HEK293 (cell line): ENCODE data around the gene SFXN3.

Source experiments
- EGR2 ChIP-seq: fragments of 450-650 bp; formaldehyde crosslinking; IDR thresholded peaks from 2 replicates; pipeline ENCODE4 v1.5.1; 2016; ENCODE audit warnings: low read depth, missing biosample characterization, missing genetic modification characterization
- KLF10 ChIP-seq: fragments of 450-650 bp; IDR thresholded peaks from 2 replicates; pipeline ENCODE4 v1.5.1; 2018; ENCODE audit warnings: missing biosample characterization, mild to moderate bottlenecking, missing genetic modification characterization
- KLF7 ChIP-seq: fragments of 450-650 bp; formaldehyde crosslinking; IDR thresholded peaks from 2 replicates; pipeline ENCODE4 v1.5.1; 2016; ENCODE audit warnings: missing biosample characterization, missing genetic modification characterization, borderline replicate concordance
- ZNF138 ChIP-seq: fragments of 450-650 bp; formaldehyde crosslinking; IDR thresholded peaks from 2 replicates; pipeline ENCODE4 v1.5.1; 2016; ENCODE audit warnings: missing biosample characterization, missing genetic modification characterization, borderline replicate concordance
- ZNF146 ChIP-seq: fragments of 450-650 bp; formaldehyde crosslinking; IDR thresholded peaks from 2 replicates; pipeline ENCODE4 v1.5.1; 2016; ENCODE audit warnings: missing biosample characterization, missing genetic modification characterization
- ZNF335 ChIP-seq: fragments of 450-650 bp; formaldehyde crosslinking; conservative IDR thresholded peaks from 2 replicates; pipeline ENCODE4 v1.5.1; 2016; ENCODE audit warnings: missing biosample characterization, missing genetic modification characterization
- ZNF341 ChIP-seq: fragments of 450-650 bp; formaldehyde crosslinking; IDR thresholded peaks from 2 replicates; pipeline ENCODE4; 2016; ENCODE audit warnings: low read depth, missing biosample characterization, missing genetic modification characterization
- ZNF677 ChIP-seq: fragments of 450-650 bp; IDR thresholded peaks from 2 replicates; pipeline ENCODE4 v1.5.0; 2018; ENCODE audit warnings: missing biosample characterization, mild to moderate bottlenecking, missing genetic modification characterization, moderate library complexity
- ZNF785 ChIP-seq: fragments of 450-650 bp; formaldehyde crosslinking; IDR thresholded peaks from 2 replicates; pipeline ENCODE4 v1.5.1; 2016; ENCODE audit warnings: missing biosample characterization, missing genetic modification characterization
- ZSCAN23 ChIP-seq: fragments of 450-650 bp; formaldehyde crosslinking; IDR thresholded peaks from 2 replicates; pipeline ENCODE4 v1.5.1; 2016; ENCODE audit warnings: missing biosample characterization, missing genetic modification characterization
- TF ChIP-seq, protein P1 (sequence below): fragments of 450-650 bp; formaldehyde crosslinking; IDR thresholded peaks from 2 replicates; pipeline ENCODE4 v1.5.1; 2016; ENCODE audit warnings: missing biosample characterization, missing genetic modification characterization
- TF ChIP-seq, protein P2 (sequence below): fragments of 450-650 bp; formaldehyde crosslinking; conservative IDR thresholded peaks from 2 replicates; pipeline ENCODE4 v1.5.1; 2016; ENCODE audit warnings: low read depth, missing biosample characterization, missing genetic modification characterization
- TF ChIP-seq, protein P3 (sequence below): fragments of 450-650 bp; formaldehyde crosslinking; optimal IDR thresholded peaks from 2 replicates; pipeline ENCODE3; 2016; ENCODE audit warnings: missing biosample characterization, mild to moderate bottlenecking, missing genetic modification characterization
- TF ChIP-seq, protein P4 (sequence below): fragments of 450-650 bp; formaldehyde crosslinking; conservative IDR thresholded peaks from 2 replicates; pipeline ENCODE4 v1.5.1; 2016; ENCODE audit warnings: low read depth, missing biosample characterization, missing genetic modification characterization
- TF ChIP-seq, protein P5 (sequence below): fragments of 450-650 bp; formaldehyde crosslinking; IDR thresholded peaks from 2 replicates; pipeline ENCODE4 v1.5.1; 2016; ENCODE audit warnings: missing biosample characterization, missing genetic modification characterization

Gene SFXN3

DNA sequence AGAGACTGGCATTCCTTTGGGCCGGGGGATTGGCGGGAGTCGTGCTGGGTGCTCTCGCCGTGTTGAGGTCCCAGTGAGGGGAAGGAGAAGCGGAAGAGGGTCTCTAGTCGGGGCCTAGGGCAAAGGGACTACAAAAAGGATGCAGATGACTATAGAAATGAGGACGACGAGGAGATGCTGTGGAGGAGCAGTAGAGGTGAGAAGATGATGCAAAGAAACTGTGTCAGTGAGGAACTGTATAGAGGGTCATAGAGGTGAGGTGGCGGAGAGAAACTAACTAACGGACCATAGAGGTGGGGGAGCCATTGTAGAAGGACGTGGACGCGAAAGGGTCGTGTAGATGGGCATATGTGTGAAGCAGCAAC lies 43.4 kb upstream of the SFXN3 start (continued):
- peak; percentile 81 for TF ChIP-seq ZNF335 (tag by site-specific recombination)
- TF ChIP-seq, protein P1, sequence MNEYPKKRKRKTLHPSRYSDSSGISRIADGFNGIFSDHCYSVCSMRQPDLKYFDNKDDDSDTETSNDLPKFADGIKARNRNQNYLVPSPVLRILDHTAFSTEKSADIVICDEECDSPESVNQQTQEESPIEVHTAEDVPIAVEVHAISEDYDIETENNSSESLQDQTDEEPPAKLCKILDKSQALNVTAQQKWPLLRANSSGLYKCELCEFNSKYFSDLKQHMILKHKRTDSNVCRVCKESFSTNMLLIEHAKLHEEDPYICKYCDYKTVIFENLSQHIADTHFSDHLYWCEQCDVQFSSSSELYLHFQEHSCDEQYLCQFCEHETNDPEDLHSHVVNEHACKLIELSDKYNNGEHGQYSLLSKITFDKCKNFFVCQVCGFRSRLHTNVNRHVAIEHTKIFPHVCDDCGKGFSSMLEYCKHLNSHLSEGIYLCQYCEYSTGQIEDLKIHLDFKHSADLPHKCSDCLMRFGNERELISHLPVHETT (tag by site-specific recombination) = 0 out of 2 replicates have a peak, but pooled peaks have one; percentile 44
- no peak for TF ChIP-seq ZNF138
- no peak for TF ChIP-seq ZNF677
- TF ChIP-seq, protein P2, sequence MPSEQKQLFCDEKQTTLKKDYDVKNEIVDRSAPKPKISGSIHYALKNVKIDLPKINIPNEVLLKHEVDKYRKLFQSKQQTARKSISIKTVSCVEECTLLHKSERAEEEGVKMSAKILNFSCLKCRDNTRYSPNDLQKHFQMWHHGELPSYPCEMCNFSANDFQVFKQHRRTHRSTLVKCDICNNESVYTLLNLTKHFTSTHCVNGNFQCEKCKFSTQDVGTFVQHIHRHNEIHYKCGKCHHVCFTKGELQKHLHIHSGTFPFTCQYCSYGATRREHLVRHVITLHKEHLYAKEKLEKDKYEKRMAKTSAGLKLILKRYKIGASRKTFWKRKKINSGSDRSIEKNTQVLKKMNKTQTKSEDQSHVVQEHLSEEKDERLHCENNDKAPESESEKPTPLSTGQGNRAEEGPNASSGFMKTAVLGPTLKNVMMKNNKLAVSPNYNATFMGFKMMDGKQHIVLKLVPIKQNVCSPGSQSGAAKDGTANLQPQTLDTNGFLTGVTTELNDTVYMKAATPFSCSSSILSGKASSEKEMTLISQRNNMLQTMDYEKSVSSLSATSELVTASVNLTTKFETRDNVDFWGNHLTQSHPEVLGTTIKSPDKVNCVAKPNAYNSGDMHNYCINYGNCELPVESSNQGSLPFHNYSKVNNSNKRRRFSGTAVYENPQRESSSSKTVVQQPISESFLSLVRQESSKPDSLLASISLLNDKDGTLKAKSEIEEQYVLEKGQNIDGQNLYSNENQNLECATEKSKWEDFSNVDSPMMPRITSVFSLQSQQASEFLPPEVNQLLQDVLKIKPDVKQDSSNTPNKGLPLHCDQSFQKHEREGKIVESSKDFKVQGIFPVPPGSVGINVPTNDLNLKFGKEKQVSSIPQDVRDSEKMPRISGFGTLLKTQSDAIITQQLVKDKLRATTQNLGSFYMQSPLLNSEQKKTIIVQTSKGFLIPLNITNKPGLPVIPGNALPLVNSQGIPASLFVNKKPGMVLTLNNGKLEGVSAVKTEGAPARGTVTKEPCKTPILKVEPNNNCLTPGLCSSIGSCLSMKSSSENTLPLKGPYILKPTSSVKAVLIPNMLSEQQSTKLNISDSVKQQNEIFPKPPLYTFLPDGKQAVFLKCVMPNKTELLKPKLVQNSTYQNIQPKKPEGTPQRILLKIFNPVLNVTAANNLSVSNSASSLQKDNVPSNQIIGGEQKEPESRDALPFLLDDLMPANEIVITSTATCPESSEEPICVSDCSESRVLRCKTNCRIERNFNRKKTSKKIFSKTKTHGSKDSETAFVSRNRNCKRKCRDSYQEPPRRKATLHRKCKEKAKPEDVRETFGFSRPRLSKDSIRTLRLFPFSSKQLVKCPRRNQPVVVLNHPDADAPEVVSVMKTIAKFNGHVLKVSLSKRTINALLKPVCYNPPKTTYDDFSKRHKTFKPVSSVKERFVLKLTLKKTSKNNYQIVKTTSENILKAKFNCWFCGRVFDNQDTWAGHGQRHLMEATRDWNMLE (tag by site-specific recombination) = peak; percentile 68; the same call in 1 of the 2 replicates
- no peak for TF ChIP-seq ZNF785 (tag by site-specific recombination)
- TF ChIP-seq, protein P3, sequence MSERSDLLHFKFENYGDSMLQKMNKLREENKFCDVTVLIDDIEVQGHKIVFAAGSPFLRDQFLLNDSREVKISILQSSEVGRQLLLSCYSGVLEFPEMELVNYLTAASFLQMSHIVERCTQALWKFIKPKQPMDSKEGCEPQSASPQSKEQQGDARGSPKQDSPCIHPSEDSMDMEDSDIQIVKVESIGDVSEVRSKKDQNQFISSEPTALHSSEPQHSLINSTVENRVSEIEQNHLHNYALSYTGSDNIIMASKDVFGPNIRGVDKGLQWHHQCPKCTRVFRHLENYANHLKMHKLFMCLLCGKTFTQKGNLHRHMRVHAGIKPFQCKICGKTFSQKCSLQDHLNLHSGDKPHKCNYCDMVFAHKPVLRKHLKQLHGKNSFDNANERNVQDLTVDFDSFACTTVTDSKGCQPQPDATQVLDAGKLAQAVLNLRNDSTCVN (tag by site-specific recombination) = no peak
- TF ChIP-seq, protein P4, sequence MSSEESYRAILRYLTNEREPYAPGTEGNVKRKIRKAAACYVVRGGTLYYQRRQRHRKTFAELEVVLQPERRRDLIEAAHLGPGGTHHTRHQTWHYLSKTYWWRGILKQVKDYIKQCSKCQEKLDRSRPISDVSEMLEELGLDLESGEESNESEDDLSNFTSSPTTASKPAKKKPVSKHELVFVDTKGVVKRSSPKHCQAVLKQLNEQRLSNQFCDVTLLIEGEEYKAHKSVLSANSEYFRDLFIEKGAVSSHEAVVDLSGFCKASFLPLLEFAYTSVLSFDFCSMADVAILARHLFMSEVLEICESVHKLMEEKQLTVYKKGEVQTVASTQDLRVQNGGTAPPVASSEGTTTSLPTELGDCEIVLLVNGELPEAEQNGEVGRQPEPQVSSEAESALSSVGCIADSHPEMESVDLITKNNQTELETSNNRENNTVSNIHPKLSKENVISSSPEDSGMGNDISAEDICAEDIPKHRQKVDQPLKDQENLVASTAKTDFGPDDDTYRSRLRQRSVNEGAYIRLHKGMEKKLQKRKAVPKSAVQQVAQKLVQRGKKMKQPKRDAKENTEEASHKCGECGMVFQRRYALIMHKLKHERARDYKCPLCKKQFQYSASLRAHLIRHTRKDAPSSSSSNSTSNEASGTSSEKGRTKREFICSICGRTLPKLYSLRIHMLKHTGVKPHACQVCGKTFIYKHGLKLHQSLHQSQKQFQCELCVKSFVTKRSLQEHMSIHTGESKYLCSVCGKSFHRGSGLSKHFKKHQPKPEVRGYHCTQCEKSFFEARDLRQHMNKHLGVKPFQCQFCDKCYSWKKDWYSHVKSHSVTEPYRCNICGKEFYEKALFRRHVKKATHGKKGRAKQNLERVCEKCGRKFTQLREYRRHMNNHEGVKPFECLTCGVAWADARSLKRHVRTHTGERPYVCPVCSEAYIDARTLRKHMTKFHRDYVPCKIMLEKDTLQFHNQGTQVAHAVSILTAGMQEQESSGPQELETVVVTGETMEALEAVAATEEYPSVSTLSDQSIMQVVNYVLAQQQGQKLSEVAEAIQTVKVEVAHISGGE (tag by site-specific recombination) = peak; percentile 79
- TF ChIP-seq ZNF341 (tag by site-specific recombination) = no peak
- TF ChIP-seq ZSCAN23 (tag by site-specific recombination) = peak; percentile 46; the same call in 1 of the 2 replicates
- TF ChIP-seq KLF7 (tag by site-specific recombination) = 0 out of 2 replicates have a peak, but pooled peaks have one; percentile 27
- TF ChIP-seq KLF10 = no peak
- TF ChIP-seq, protein P5, sequence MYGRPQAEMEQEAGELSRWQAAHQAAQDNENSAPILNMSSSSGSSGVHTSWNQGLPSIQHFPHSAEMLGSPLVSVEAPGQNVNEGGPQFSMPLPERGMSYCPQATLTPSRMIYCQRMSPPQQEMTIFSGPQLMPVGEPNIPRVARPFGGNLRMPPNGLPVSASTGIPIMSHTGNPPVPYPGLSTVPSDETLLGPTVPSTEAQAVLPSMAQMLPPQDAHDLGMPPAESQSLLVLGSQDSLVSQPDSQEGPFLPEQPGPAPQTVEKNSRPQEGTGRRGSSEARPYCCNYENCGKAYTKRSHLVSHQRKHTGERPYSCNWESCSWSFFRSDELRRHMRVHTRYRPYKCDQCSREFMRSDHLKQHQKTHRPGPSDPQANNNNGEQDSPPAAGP (tag by site-specific recombination) = 0 out of 2 replicates have a peak, but pooled peaks have one; percentile 12
- no peak for TF ChIP-seq EGR2 (tag by site-specific recombination)
- TF ChIP-seq ZNF146 (tag by site-specific recombination) = 0 out of 2 replicates have a peak, but pooled peaks have one; percentile 5
